GM18498 (cell line): Measurements from ENCODE around the gene PPM1H.
"Not testable (repeated sequence)": the region's sequence is repeated elsewhere in the genome, so short reads cannot be mapped to it uniquely, and the experiment has no call there.

Source experiments
- ATAC-seq: cut with Tn5 transposase; IDR thresholded peaks from one replicate; pipeline ENCODE4 v1.9.1; 2021; ENCODE audit warnings: mild to moderate bottlenecking, moderate library complexity; ENCODE audit not compliant: unreplicated experiment

The PPM1H gene

GRCh38 chr12:62739266-62740015 is 195.5 kb downstream of the PPM1H start:
- ATAC-seq: no peak

GRCh38 chr12:62738616-62739015 is 196.3 kb downstream of the PPM1H start:
- no peak for ATAC-seq

- ATAC-seq: no peak
Measured at GRCh38 chr12:62738105-62738504, 196.8 kb downstream of the PPM1H start.

- no peak for ATAC-seq
Measured at GRCh38 chr12:62737615-62738014, 197.3 kb downstream of the PPM1H start.

- ATAC-seq: no peak
Measured at GRCh38 chr12:62737188-62737587, 197.8 kb downstream of the PPM1H start.

GRCh38 chr12:62736596-62736995 is 198.4 kb downstream of the PPM1H start:
- no peak for ATAC-seq

GRCh38 chr12:62732861-62733427 is 202.0 kb downstream of the PPM1H start:
- no peak for ATAC-seq

GRCh38 chr12:62731055-62731820 is 203.7 kb downstream of the PPM1H start:
- no peak for ATAC-seq

- ATAC-seq: no peak
Measured at GRCh38 chr12:62730649-62731048, 204.3 kb downstream of the PPM1H start.

GRCh38 chr12:62729579-62730544 is 205.1 kb downstream of the PPM1H start:
- not testable (repeated sequence) for ATAC-seq

- ATAC-seq: no peak
Measured at GRCh38 chr12:62728741-62729140, 206.2 kb downstream of the PPM1H start.

GRCh38 chr12:62726471-62726980 is 208.4 kb downstream of the PPM1H start:
- no peak for ATAC-seq

- no peak for ATAC-seq
Measured at GRCh38 chr12:62725781-62726180, 209.2 kb downstream of the PPM1H start.

GRCh38 chr12:62724947-62725451 is 210.0 kb downstream of the PPM1H start:
- no peak for ATAC-seq

GRCh38 chr12:62724285-62724684 is 210.7 kb downstream of the PPM1H start:
- no peak for ATAC-seq

- ATAC-seq: no peak
Measured at GRCh38 chr12:62722971-62723680, 211.8 kb downstream of the PPM1H start.

- no peak for ATAC-seq
Measured at GRCh38 chr12:62720661-62721330, 214.2 kb downstream of the PPM1H start.

GRCh38 chr12:62720025-62720424 is 214.9 kb downstream of the PPM1H start:
- ATAC-seq: no peak

GRCh38 chr12:62718762-62719426 is 216.1 kb downstream of the PPM1H start:
- no peak for ATAC-seq
